ENCODE results near the gene PMP22. TPM values are rescaled to one million over a fixed set of nuclear protein-coding genes. Genes with fewer than 3 reads are reported as not detected.

The PMP22 gene
- total and polyA plus RNA-seq, 4 donors = 78.1 to 168 (median 138) TPM

DNA sequence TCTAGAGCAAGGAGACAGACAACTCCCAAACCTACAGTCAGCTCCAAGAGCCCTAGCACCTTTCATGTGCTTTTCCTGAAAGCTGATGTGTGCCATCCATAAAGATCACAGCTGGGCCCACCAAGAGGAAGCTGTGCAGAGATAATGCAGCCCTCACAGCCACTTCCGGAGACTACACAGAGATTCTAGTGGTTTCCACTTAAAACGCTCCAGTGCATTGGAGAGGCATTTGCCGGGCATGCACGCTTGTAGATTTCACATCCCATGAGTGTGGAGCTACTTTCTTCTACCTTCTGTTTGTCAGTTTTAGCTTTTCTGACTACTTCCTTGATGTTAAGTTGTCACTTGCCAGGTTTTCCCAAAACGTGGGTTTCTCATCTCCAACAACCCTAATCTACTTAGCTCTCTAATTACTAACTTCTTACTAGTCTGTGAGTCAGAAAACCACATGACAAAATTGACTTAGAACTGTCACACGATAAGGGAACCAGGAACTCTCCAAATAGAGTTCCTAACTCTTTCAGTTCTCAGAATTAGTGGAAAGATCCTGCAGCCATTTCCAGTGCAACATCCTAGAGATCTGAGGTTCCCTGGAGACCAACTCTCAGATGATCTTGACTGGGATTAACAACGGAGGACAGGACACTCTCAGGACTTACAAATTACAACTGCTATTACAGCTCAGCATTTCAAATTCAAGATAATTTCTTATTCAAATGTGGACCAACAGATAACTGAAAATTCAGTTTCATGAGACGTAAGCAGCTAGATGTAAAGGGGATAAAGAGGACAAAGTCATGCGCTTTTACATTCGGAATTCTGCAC is 28.6 kb downstream of the PMP22 start:
- Histone ChIP-seq H3K27ac (ENCODE audit: low read depth in 1 of 2, low read length in 1 of 2) (peak overlapping the region in 1 of 2 donors; percentile 62), H3K36me3 (ENCODE audit: control insufficient read depth in 4 of 4, insufficient read depth in 4 of 4, low read length in 4 of 4) (peaks cover 23 to 60% (median 46%) of the 10 kb centered on the region in 4 donors), H3K27me3 (ENCODE audit: control insufficient read depth in 3 of 3, insufficient read depth in 3 of 3, low read length in 2 of 3) (no peaks in the 10 kb centered on the region), H3K9ac (ENCODE audit: insufficient read depth in 1 of 2, low read length in 2 of 2) (no peak overlapping the region), H3K9me3 (ENCODE audit: control insufficient read depth in 4 of 4, insufficient read depth in 3 of 4, low read length in 3 of 4) (peaks cover 0 to 2% (median 0%) of the 10 kb centered on the region in 4 donors), H3K4me3 (peak overlapping the region; percentile 13), H3K4me1 (ENCODE audit: control insufficient read depth in 5 of 5, insufficient read depth in 5 of 5, low read length in 5 of 5) (peaks cover 0 to 41% (median 4%) of the 10 kb centered on the region in 5 donors)
- DNase-seq (no peak), ATAC-seq (ENCODE audit: insufficient read depth, low FRiP score) (no peak)
- TF ChIP-seq, protein P1, sequence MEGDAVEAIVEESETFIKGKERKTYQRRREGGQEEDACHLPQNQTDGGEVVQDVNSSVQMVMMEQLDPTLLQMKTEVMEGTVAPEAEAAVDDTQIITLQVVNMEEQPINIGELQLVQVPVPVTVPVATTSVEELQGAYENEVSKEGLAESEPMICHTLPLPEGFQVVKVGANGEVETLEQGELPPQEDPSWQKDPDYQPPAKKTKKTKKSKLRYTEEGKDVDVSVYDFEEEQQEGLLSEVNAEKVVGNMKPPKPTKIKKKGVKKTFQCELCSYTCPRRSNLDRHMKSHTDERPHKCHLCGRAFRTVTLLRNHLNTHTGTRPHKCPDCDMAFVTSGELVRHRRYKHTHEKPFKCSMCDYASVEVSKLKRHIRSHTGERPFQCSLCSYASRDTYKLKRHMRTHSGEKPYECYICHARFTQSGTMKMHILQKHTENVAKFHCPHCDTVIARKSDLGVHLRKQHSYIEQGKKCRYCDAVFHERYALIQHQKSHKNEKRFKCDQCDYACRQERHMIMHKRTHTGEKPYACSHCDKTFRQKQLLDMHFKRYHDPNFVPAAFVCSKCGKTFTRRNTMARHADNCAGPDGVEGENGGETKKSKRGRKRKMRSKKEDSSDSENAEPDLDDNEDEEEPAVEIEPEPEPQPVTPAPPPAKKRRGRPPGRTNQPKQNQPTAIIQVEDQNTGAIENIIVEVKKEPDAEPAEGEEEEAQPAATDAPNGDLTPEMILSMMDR (IDR thresholded peaks at IDR 0.05; ENCODE audit: control extremely low read depth, extremely low read depth) = no peak
- 40 to 46% methylated on average over 10 of the region's 10 CpGs for WGBS, 2 donors

DNA sequence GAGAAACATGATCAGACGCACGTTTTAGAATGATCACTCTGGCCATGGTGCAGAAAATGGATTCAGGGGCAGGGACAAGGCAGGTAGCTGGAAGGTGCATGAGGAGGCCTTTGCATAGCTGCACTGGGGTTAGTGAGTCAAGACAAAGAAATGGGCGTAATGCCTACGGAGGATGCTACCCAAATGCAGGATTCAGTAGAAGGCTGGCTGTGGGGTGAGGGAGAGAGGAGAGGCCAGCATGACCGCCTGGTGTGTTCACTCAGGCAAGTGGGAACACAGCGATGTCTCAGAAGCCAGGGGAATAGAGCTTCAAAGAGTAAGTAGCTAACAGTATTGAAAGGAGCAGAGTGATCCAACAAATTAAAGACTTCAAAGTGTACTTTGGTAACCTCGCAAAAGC is 31.2 kb downstream of the PMP22 start:
- H3K9ac ChIP-seq (ENCODE audit: insufficient read depth in 1 of 2, low read length in 2 of 2) = no peak overlapping the region
- ATAC-seq (ENCODE audit: insufficient read depth, low FRiP score) = no peak
- TF ChIP-seq, protein P1 (IDR thresholded peaks at IDR 0.05; ENCODE audit: control extremely low read depth, extremely low read depth) = no peak
- DNase-seq = no peak
- no peak overlapping the region for H3K4me3 ChIP-seq
- peaks cover 0 to 29% (median 4%) of the 10 kb centered on the region in 5 donors for H3K4me1 ChIP-seq (ENCODE audit: control insufficient read depth in 5 of 5, insufficient read depth in 5 of 5, low read length in 5 of 5)
- 92 to 97% methylated on average over 7 of the region's 7 CpGs for WGBS, 2 donors
- no peaks in the 10 kb centered on the region for H3K27me3 ChIP-seq (ENCODE audit: control insufficient read depth in 3 of 3, insufficient read depth in 3 of 3, low read length in 2 of 3)
- peaks cover 34 to 66% (median 50%) of the 10 kb centered on the region in 4 donors for H3K36me3 ChIP-seq (ENCODE audit: control insufficient read depth in 4 of 4, insufficient read depth in 4 of 4, low read length in 4 of 4)
- H3K9me3 ChIP-seq (ENCODE audit: control insufficient read depth in 4 of 4, insufficient read depth in 3 of 4, low read length in 3 of 4) = no peaks in the 10 kb centered on the region
- peak overlapping the region; percentile 43 to 54 for H3K27ac ChIP-seq (ENCODE audit: low read depth in 1 of 2, low read length in 1 of 2)

DNA sequence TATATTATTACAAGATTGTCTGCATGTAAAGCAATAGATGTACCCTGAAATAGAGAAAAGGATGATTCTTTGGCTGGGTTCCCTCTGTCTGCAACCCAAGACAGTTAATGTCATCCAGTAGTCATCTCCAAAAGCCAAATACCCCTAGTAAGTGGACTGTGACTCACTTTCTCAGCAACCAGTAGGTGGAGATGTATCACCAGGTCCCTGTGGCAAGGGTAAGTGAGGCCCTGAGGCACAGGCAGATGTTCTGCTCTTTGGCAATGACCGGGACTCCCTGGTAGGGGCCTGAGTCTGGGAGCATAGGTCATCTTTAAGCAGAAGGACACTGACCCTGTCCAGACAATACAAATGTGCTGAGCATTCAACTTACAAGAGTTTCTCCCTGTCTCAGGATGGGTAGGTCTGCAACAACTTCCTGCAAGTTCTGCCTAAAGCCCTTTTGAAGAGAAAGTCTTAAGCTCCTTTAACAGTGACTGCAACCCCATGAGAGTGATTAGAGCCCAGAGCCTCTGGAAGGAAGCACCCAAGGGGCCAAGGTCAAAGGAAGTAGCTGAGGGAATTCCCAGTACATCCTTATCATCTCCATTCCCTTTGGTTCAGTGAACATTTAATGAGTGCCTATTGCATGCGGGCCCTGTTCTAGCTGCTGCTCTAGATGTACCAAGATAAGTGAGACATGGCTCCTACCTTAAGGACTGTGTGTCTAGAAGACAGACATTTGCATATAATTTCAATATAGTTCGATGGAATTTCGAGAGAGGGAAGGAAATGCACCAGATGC is 31.9 kb downstream of the PMP22 start:
- Histone ChIP-seq H3K4me1 (ENCODE audit: control insufficient read depth in 5 of 5, insufficient read depth in 5 of 5, low read length in 5 of 5) (peaks cover 0 to 27% (median 4%) of the 10 kb centered on the region in 5 donors), H3K9ac (ENCODE audit: insufficient read depth in 1 of 2, low read length in 2 of 2) (no peak overlapping the region), H3K36me3 (ENCODE audit: control insufficient read depth in 4 of 4, insufficient read depth in 4 of 4, low read length in 4 of 4) (peaks cover 27 to 58% (median 44%) of the 10 kb centered on the region in 4 donors), H3K27ac (ENCODE audit: low read depth in 1 of 2, low read length in 1 of 2) (peak overlapping the region; percentile 43 to 54), H3K27me3 (ENCODE audit: control insufficient read depth in 3 of 3, insufficient read depth in 3 of 3, low read length in 2 of 3) (no peaks in the 10 kb centered on the region), H3K4me3 (no peak overlapping the region), H3K9me3 (ENCODE audit: control insufficient read depth in 4 of 4, insufficient read depth in 3 of 4, low read length in 3 of 4) (no peaks in the 10 kb centered on the region)
- peak; percentile 31 for ATAC-seq (ENCODE audit: insufficient read depth, low FRiP score)
- DNase-seq = no peak
- TF ChIP-seq, protein P1 (IDR thresholded peaks at IDR 0.05; ENCODE audit: control extremely low read depth, extremely low read depth) = no peak
- WGBS, 2 donors = 76 to 84% methylated on average over 4 of the region's 4 CpGs

Data from lung (tissue), 12 donors.